ENCODE measurements around the gene MTR.
"Not testable (repeated sequence)": the region's sequence is repeated elsewhere in the genome, so short reads cannot be mapped to it uniquely, and the experiment has no call there.

DNA sequence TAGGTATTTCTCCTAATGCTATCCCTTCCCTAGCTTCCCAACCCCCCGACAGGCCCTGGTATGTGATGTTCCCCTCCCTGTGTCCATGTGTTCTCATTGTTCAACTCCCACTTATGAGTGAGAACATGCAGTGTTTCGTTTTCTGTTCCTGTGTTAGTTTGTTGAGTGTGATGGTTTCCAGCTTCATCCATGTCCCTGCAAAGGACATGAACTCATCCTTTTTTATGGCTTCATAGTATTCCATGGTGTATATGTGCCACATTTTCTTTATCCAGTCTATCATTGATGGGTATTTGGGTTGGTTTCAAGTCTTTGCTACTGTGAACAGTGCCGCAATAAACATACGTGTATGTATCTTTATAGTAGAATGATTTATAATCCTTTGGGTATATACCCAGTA lies 61.6 kb downstream of the MTR start:
- TF ChIP-seq, protein P1, sequence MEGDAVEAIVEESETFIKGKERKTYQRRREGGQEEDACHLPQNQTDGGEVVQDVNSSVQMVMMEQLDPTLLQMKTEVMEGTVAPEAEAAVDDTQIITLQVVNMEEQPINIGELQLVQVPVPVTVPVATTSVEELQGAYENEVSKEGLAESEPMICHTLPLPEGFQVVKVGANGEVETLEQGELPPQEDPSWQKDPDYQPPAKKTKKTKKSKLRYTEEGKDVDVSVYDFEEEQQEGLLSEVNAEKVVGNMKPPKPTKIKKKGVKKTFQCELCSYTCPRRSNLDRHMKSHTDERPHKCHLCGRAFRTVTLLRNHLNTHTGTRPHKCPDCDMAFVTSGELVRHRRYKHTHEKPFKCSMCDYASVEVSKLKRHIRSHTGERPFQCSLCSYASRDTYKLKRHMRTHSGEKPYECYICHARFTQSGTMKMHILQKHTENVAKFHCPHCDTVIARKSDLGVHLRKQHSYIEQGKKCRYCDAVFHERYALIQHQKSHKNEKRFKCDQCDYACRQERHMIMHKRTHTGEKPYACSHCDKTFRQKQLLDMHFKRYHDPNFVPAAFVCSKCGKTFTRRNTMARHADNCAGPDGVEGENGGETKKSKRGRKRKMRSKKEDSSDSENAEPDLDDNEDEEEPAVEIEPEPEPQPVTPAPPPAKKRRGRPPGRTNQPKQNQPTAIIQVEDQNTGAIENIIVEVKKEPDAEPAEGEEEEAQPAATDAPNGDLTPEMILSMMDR (IDR thresholded peaks at IDR 0.05; ENCODE audit: insufficient read depth, low read depth, low read length) = not testable (repeated sequence)
- not testable (repeated sequence) for TF ChIP-seq EZH2 (IDR thresholded peaks at IDR 0.05; ENCODE audit: insufficient read depth, low read length)
